HFFc6 (cell line): ENCODE data around the gene PTPRM. TPM values are rescaled to one million over a fixed set of nuclear protein-coding genes. Genes with fewer than 3 reads are reported as not detected.
A peak's percentile ranks its signal among the peaks of the same experiment; 100 is the strongest.

Experiments
- DNase-seq: peaks from one replicate; pipeline ENCODE4 v3.0.0-alpha.2; 2018
- H3K27ac Mint-ChIP-seq: 2 replicates; pipeline ENCODE4 v1.8.0; 2020; ENCODE audit warnings: mild to moderate bottlenecking, mixed read lengths
- H3K27me3 Mint-ChIP-seq: 2 replicates; pipeline ENCODE4 v1.8.0; 2021; ENCODE audit warnings: mild to moderate bottlenecking, moderate library complexity, mixed read lengths; ENCODE audit not compliant: insufficient read depth
- H3K36me3 Mint-ChIP-seq: 2 replicates; pipeline ENCODE4 v1.8.0; 2021; ENCODE audit warnings: low read depth, mixed read lengths
- H3K4me1 Mint-ChIP-seq: 2 replicates; pipeline ENCODE4 v1.8.0; 2020; ENCODE audit warnings: low read depth, mixed read lengths
- H3K4me3 Mint-ChIP-seq: 2 replicates; pipeline ENCODE4 v1.8.0; 2020; ENCODE audit warnings: mild to moderate bottlenecking, moderate library complexity, mixed read lengths
- H3K9me3 Mint-ChIP-seq: 2 replicates; pipeline ENCODE4 v1.8.0; 2020; ENCODE audit warnings: mild to moderate bottlenecking, mixed read lengths
- CTCF ChIP-seq: fragments of 200-600 bp; sonication (generic); IDR thresholded peaks from 2 replicates; pipeline ENCODE4 v1.5.0; 2021; ENCODE audit warnings: antibody characterized with exemption, mild to moderate bottlenecking
- total RNA-seq, 6 experiments: library from RNA; stranded (reverse); fragmentation: NEBNext Ultra II Directional; extraction: Animal tissue kit (Norgen Biotek cat#: 25700); gene quantifications; 2 replicates in 1 of 6; 3 replicates in 5 of 6; pipeline ENCODE4 v1.2.3, GENCODE V29; 2021

Gene PTPRM
- total RNA-seq, 6 experiments from 2014 or later = 39.4 to 49.8 (median 43.8) TPM

- TF ChIP-seq CTCF = no peak
- no peaks in the 10 kb centered on the region for H3K36me3 Mint-ChIP-seq
- no peak overlapping the region for H3K4me3 Mint-ChIP-seq
- H3K27ac Mint-ChIP-seq = no peak overlapping the region
- peaks cover 9% of the 10 kb centered on the region for H3K4me1 Mint-ChIP-seq
- H3K9me3 Mint-ChIP-seq = no peaks in the 10 kb centered on the region
- DNase-seq = no peak
- H3K27me3 Mint-ChIP-seq = no peaks in the 10 kb centered on the region; the same call in 1 of the 2 replicates
Measured at GRCh38 chr18:7684357-7684756, 117.2 kb downstream of the PTPRM start.

DNA sequence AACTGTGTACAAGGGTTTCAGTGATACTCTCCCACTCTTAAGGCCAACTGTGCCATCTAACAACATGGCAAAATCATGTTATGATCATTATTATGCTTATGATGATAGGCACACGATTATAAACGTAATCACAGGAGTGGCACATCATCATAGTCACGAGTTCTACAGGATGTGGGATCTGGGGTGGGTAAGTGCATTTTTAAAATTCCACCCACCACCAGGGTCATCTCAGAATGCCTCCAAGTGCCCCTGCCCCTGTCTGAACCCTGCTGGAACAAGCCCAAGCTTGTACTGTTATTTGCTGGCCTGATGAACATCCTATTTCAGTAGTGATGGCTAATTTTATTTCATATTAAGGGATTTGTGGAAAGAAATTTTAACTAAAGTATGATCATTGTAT, 117.8 kb downstream of the PTPRM start:
- no peak overlapping the region for H3K4me3 Mint-ChIP-seq
- no peak overlapping the region for H3K27ac Mint-ChIP-seq
- no peak for DNase-seq
- TF ChIP-seq CTCF = no peak
- no peaks in the 10 kb centered on the region for H3K9me3 Mint-ChIP-seq
- peaks cover 9% of the 10 kb centered on the region for H3K4me1 Mint-ChIP-seq
- no peaks in the 10 kb centered on the region; the same call in 1 of the 2 replicates for H3K27me3 Mint-ChIP-seq
- H3K36me3 Mint-ChIP-seq = no peaks in the 10 kb centered on the region

DNA sequence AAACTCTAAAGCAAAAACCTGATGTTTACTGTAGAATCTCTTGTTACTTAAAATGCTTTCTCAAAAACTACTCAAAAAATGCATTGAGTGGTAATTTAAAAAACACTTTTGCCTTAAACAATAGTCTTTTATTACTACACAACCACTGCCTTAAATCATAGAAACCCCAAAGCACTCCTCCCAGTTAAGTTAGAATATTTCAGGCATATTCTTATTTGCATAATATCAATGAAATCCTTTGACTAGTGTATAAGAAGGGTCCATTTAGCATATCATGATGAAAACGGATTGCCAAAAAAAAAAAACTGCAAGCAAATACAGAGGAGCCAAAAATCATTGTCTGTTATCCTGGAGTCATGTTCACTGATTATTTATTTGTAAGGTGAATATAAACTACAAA, 119.2 kb downstream of the PTPRM start:
- DNase-seq = no peak
- H3K36me3 Mint-ChIP-seq = no peaks in the 10 kb centered on the region
- no peak overlapping the region for H3K27ac Mint-ChIP-seq
- H3K9me3 Mint-ChIP-seq = no peaks in the 10 kb centered on the region
- TF ChIP-seq CTCF = no peak
- H3K4me3 Mint-ChIP-seq = no peak overlapping the region
- H3K4me1 Mint-ChIP-seq = peaks cover 9% of the 10 kb centered on the region
- no peaks in the 10 kb centered on the region; the same call in 1 of the 2 replicates for H3K27me3 Mint-ChIP-seq

DNA sequence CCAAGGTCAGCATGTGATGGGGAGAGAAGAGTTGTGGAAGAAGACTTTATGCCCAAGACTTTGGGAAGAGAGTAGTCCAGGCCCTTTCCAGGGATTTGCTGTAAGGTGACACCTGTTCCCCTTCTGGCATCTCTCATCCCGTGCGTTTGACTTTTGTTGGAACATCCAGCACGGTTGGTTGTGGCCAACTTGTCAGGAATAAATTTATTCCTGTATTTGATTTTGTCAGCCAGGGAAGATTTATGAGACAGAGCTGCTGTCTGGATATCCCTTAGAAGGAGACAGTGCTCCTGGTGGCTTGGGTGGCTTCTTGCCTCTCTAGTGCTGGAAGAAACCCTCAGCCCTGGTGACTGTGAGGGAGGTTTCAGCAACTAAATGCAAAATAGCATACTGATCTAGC, 121.5 kb downstream of the PTPRM start:
- H3K27me3 Mint-ChIP-seq = no peaks in the 10 kb centered on the region; the same call in 1 of the 2 replicates
- H3K4me1 Mint-ChIP-seq = peaks cover 9% of the 10 kb centered on the region
- H3K4me3 Mint-ChIP-seq = no peak overlapping the region
- H3K27ac Mint-ChIP-seq = no peak overlapping the region
- no peaks in the 10 kb centered on the region for H3K9me3 Mint-ChIP-seq
- no peak for TF ChIP-seq CTCF
- no peaks in the 10 kb centered on the region for H3K36me3 Mint-ChIP-seq
- no peak for DNase-seq

- TF ChIP-seq CTCF = no peak
- Mint-ChIP-seq H3K27ac (no peak overlapping the region), H3K36me3 (no peaks in the 10 kb centered on the region), H3K9me3 (no peaks in the 10 kb centered on the region), H3K4me3 (no peak overlapping the region), H3K4me1 (no peaks in the 10 kb centered on the region), H3K27me3 (no peaks in the 10 kb centered on the region)
- no peak for DNase-seq
Measured at GRCh38 chr18:7691206-7691605, 124.1 kb downstream of the PTPRM start.

- no peak overlapping the region for H3K4me3 Mint-ChIP-seq
- no peaks in the 10 kb centered on the region for H3K9me3 Mint-ChIP-seq
- peaks cover 8% of the 10 kb centered on the region for H3K4me1 Mint-ChIP-seq
- H3K27ac Mint-ChIP-seq = no peak overlapping the region
- no peak for TF ChIP-seq CTCF
- H3K36me3 Mint-ChIP-seq = no peaks in the 10 kb centered on the region
- no peaks in the 10 kb centered on the region for H3K27me3 Mint-ChIP-seq
- DNase-seq = peak; percentile 0
Measured at GRCh38 chr18:7696780-7697179, 129.7 kb downstream of the PTPRM start.
